Measurements from ENCODE around the gene ADAP1.

The ADAP1 gene

GRCh38 chr7:867001-867405 lies 87.5 kb downstream of the ADAP1 start:
- no peaks in the 10 kb centered on the region for H3K4me1 ChIP-seq (ENCODE audit: insufficient read depth, low read length, poor library complexity, severe bottlenecking)
- no peak for TF ChIP-seq EZH2phosphoT487 (IDR thresholded peaks at IDR 0.05; ENCODE audit: borderline replicate concordance)
- TF ChIP-seq CTCF (conservative IDR thresholded peaks at IDR 0.05; ENCODE audit: low read length), result no peak
- no peaks in the 10 kb centered on the region for H4K20me1 ChIP-seq (ENCODE audit: insufficient read depth, low read length, poor library complexity, severe bottlenecking)
- H3K4me3 ChIP-seq (ENCODE audit: low read length, poor library complexity, severe bottlenecking), result no peak overlapping the region
- no peaks in the 10 kb centered on the region for H3K79me2 ChIP-seq (ENCODE audit: insufficient read depth, low read length)
- no peaks in the 10 kb centered on the region for H3K27me3 ChIP-seq (ENCODE audit: insufficient read depth, low read length, poor library complexity, severe bottlenecking)
- no peaks in the 10 kb centered on the region for H3K9me3 ChIP-seq (ENCODE audit: insufficient read depth, low read depth, low read length)
- H3F3A ChIP-seq (ENCODE audit: low read depth), result no peaks in the 10 kb centered on the region
- peaks cover 40% of the 10 kb centered on the region for H3K36me3 ChIP-seq (ENCODE audit: insufficient read depth, low read length)
- no peak overlapping the region for H3K4me2 ChIP-seq (ENCODE audit: low read depth, low read length, poor library complexity, severe bottlenecking)
- no peak overlapping the region for H3K9ac ChIP-seq (ENCODE audit: low read depth, low read length, poor library complexity, severe bottlenecking)
- no peak overlapping the region for H2AFZ ChIP-seq (ENCODE audit: low read length)
- no peaks in the 10 kb centered on the region for H3K9me2 ChIP-seq (replicated peaks; ENCODE audit: low read depth, low read length)

- Histone ChIP-seq H3K79me2 (ENCODE audit: insufficient read depth, low read length) (no peaks in the 10 kb centered on the region), H3K9ac (ENCODE audit: low read depth, low read length, poor library complexity, severe bottlenecking) (no peak overlapping the region), H3K4me2 (ENCODE audit: low read depth, low read length, poor library complexity, severe bottlenecking) (no peak overlapping the region), H3K4me3 (ENCODE audit: low read length, poor library complexity, severe bottlenecking) (no peak overlapping the region), H3K36me3 (ENCODE audit: insufficient read depth, low read length) (peaks cover 46% of the 10 kb centered on the region), H3K27me3 (ENCODE audit: insufficient read depth, low read length, poor library complexity, severe bottlenecking) (no peaks in the 10 kb centered on the region), H4K20me1 (ENCODE audit: insufficient read depth, low read length, poor library complexity, severe bottlenecking) (no peaks in the 10 kb centered on the region), H2AFZ (ENCODE audit: low read length) (no peak overlapping the region), H3K9me2 (replicated peaks; ENCODE audit: low read depth, low read length) (no peaks in the 10 kb centered on the region), H3F3A (ENCODE audit: low read depth) (no peaks in the 10 kb centered on the region), H3K4me1 (ENCODE audit: insufficient read depth, low read length, poor library complexity, severe bottlenecking) (no peaks in the 10 kb centered on the region), H3K9me3 (ENCODE audit: insufficient read depth, low read depth, low read length) (no peaks in the 10 kb centered on the region)
- TF ChIP-seq CTCF (conservative IDR thresholded peaks at IDR 0.05; ENCODE audit: low read length) (no peak), EZH2phosphoT487 (IDR thresholded peaks at IDR 0.05; ENCODE audit: borderline replicate concordance) (no peak)
These were observed 88.6 kb downstream of the ADAP1 start for GRCh38 chr7:865921-866320.

GRCh38 chr7:863106-863505 lies 91.4 kb downstream of the ADAP1 start:
- no peaks in the 10 kb centered on the region for H3K4me1 ChIP-seq (ENCODE audit: insufficient read depth, low read length, poor library complexity, severe bottlenecking)
- H3K9me2 ChIP-seq (replicated peaks; ENCODE audit: low read depth, low read length), result no peaks in the 10 kb centered on the region
- H3K4me2 ChIP-seq (ENCODE audit: low read depth, low read length, poor library complexity, severe bottlenecking), result no peak overlapping the region
- peaks cover 60% of the 10 kb centered on the region for H3K36me3 ChIP-seq (ENCODE audit: insufficient read depth, low read length)
- no peaks in the 10 kb centered on the region for H3K27me3 ChIP-seq (ENCODE audit: insufficient read depth, low read length, poor library complexity, severe bottlenecking)
- TF ChIP-seq EZH2phosphoT487 (IDR thresholded peaks at IDR 0.05; ENCODE audit: borderline replicate concordance), result no peak
- no peak for TF ChIP-seq CTCF (conservative IDR thresholded peaks at IDR 0.05; ENCODE audit: low read length)
- H3K79me2 ChIP-seq (ENCODE audit: insufficient read depth, low read length), result no peaks in the 10 kb centered on the region
- no peak overlapping the region for H2AFZ ChIP-seq (ENCODE audit: low read length)
- H3K9ac ChIP-seq (ENCODE audit: low read depth, low read length, poor library complexity, severe bottlenecking), result no peak overlapping the region
- H4K20me1 ChIP-seq (ENCODE audit: insufficient read depth, low read length, poor library complexity, severe bottlenecking), result no peaks in the 10 kb centered on the region
- H3K4me3 ChIP-seq (ENCODE audit: low read length, poor library complexity, severe bottlenecking), result no peak overlapping the region
- H3K9me3 ChIP-seq (ENCODE audit: insufficient read depth, low read depth, low read length), result no peaks in the 10 kb centered on the region
- H3F3A ChIP-seq (ENCODE audit: low read depth), result no peaks in the 10 kb centered on the region

All from Loucy (cell line).